SK-N-SH (cell line): ENCODE measurements around the gene SLC16A8.

Experiments
- CTCF ChIP-seq: fragments of 200-600 bp; sonication (generic); IDR thresholded peaks from 2 replicates; pipeline ENCODE4 v1.6.1; 2017; ENCODE audit warnings: antibody characterized with exemption, mild to moderate bottlenecking, moderate library complexity
- EP300 ChIP-seq, 2 experiments: IDR thresholded peaks; 2 replicates each; pipeline versions ENCODE4 v1.4.0 to v1.6.1; 2012; ENCODE audit warnings: borderline replicate concordance in 1 of 2, low read depth in 1 of 2, low read length in 1 of 2
- MAX ChIP-seq: IDR thresholded peaks from 2 replicates; pipeline ENCODE4 v1.4.0; 2012; ENCODE audit warnings: low read depth
- POLR2AphosphoS5 ChIP-seq: IDR thresholded peaks from 2 replicates; pipeline ENCODE4 v1.6.1; 2012; ENCODE audit warnings: low read depth, low read length

- TF ChIP-seq CTCF (no peak), EP300 (IDR thresholded peaks at IDR 0.05; ENCODE audit: borderline replicate concordance in 1 of 2, low read depth in 1 of 2, low read length in 1 of 2) (no peak), POLR2AphosphoS5 (no peak), MAX (no peak)
Measured at GRCh38 chr22:38051261-38051660, 32.7 kb downstream of the SLC16A8 start.
